NT2/D1 (cell line): Measurements from ENCODE around the gene PXMP4.

Experiments
- SUZ12 ChIP-seq: IDR thresholded peaks from 2 replicates; pipeline ENCODE4 v1.6.1; 2011; ENCODE audit not compliant: insufficient read length, insufficient read depth; ENCODE audit errors: extremely low read depth
- YY1 ChIP-seq: IDR thresholded peaks from 2 replicates; pipeline ENCODE4 v1.6.1; 2011; ENCODE audit not compliant: insufficient read length, insufficient read depth
- ZNF274 ChIP-seq: IDR thresholded peaks from 2 replicates; pipeline ENCODE4 v1.6.1; 2011; ENCODE audit warnings: mild to moderate bottlenecking, low read depth, low read length

DNA sequence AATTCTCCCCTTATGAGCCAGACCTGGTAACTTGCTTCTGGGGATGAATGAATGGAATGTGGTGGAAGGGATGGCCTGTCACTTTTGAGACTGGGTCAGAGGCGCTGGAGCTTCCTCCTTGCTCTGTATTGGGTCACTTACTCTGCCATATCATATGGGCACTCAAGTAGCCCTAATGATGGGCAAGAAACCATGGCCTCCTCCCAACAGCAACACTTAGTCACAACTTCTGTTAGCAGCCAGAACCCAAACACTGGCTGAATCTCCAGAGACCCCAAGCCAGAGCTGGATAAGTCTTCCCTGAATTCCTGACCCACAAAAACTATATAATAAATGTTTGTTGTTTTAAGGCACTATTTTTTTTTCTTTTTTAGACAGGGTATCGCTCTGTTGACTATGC lies 39.4 kb downstream of the PXMP4 start:
- TF ChIP-seq ZNF274, result no peak
- no peak for TF ChIP-seq SUZ12
- TF ChIP-seq YY1, result no peak
